Mesenchymal stem cell (in vitro differentiated cells and primary cell): Measurements from ENCODE around the gene PTPN2.
A peak's percentile ranks its signal among the peaks of the same experiment; 100 is the strongest.
"Not testable (repeated sequence)": the region's sequence is repeated elsewhere in the genome, so short reads cannot be mapped to it uniquely, and the experiment has no call there.

Source experiments
- DNase-seq: peaks from one replicate; pipeline ENCODE4 v3.0.0-alpha.2; 2013
- H2AFZ ChIP-seq: one replicate; pipeline ENCODE4 v1.6.1; 2013; ENCODE audit warnings: low read depth, mild to moderate bottlenecking, control low read depth, inconsistent platforms, low read length, moderate library complexity
- H2AK5ac ChIP-seq: 2 replicates; pipeline ENCODE4 v1.6.1; 2013; ENCODE audit warnings: low read length, moderate library complexity, mild to moderate bottlenecking, inconsistent platforms; ENCODE audit not compliant: severe bottlenecking
- H2BK120ac ChIP-seq: one replicate; pipeline ENCODE4 v1.6.1; 2013; ENCODE audit warnings: low read depth, mild to moderate bottlenecking, inconsistent platforms, low read length, moderate library complexity
- H2BK12ac ChIP-seq, 2 experiments: one replicate each; pipeline ENCODE4 v1.6.1; 2013; ENCODE audit warnings: inconsistent platforms in 2 of 2, low read length in 2 of 2, mild to moderate bottlenecking in 2 of 2, moderate library complexity in 2 of 2, control low read depth in 1 of 2
- H2BK15ac ChIP-seq: one replicate; pipeline ENCODE4 v1.6.1; 2013; ENCODE audit warnings: mild to moderate bottlenecking, low read depth, inconsistent platforms; ENCODE audit not compliant: poor library complexity, severe bottlenecking
- H2BK5ac ChIP-seq: 2 replicates; pipeline ENCODE4 v1.6.1; 2013; ENCODE audit warnings: low read depth, mild to moderate bottlenecking, low read length, control low read depth, inconsistent platforms; ENCODE audit not compliant: poor library complexity, severe bottlenecking
- H3K14ac ChIP-seq, 2 experiments: one replicate each; pipeline ENCODE4 v1.6.1; 2013; ENCODE audit warnings: inconsistent platforms in 2 of 2, low read length in 2 of 2, control low read depth in 1 of 2, mild to moderate bottlenecking in 1 of 2, moderate library complexity in 1 of 2
- H3K18ac ChIP-seq, 2 experiments: one replicate each; pipeline ENCODE4 v1.6.1; 2013; ENCODE audit warnings: inconsistent platforms in 2 of 2, low read length in 2 of 2, control low read depth in 1 of 2, low read depth in 1 of 2, mild to moderate bottlenecking in 1 of 2
- H3K23ac ChIP-seq, 2 experiments: one replicate each; pipeline ENCODE4 v1.6.1; 2013; ENCODE audit warnings: inconsistent platforms in 2 of 2, low read length in 2 of 2, mild to moderate bottlenecking in 2 of 2, moderate library complexity in 2 of 2, control low read depth in 1 of 2
- H3K27ac ChIP-seq: 2 replicates; pipeline ENCODE4 v1.5.1; 2013; ENCODE audit warnings: mild to moderate bottlenecking, moderate library complexity, low read length, control low read depth, inconsistent platforms; ENCODE audit not compliant: poor library complexity, severe bottlenecking
- H3K27me3 ChIP-seq, 2 experiments: 2 replicates each; pipeline versions ENCODE4 v1.6.1 to v1.7.0; 2013; ENCODE audit warnings: low read length in 2 of 2, mild to moderate bottlenecking in 2 of 2, moderate library complexity in 2 of 2, control low read depth in 1 of 2, inconsistent platforms in 1 of 2; ENCODE audit not compliant: control insufficient read depth in 1 of 2, insufficient read depth in 1 of 2
- H3K36me3 ChIP-seq, 2 experiments: 2 replicates each; pipeline versions ENCODE4 v1.6.1 to v1.7.0; 2013; ENCODE audit warnings: low read length in 2 of 2, control low read depth in 1 of 2, inconsistent platforms in 1 of 2, low read depth in 1 of 2, mild to moderate bottlenecking in 1 of 2; ENCODE audit not compliant: insufficient read depth in 2 of 2, control insufficient read depth in 1 of 2
- H3K4ac ChIP-seq, 2 experiments: one replicate each; pipeline ENCODE4 v1.6.1; 2013; ENCODE audit warnings: inconsistent platforms in 2 of 2, low read length in 2 of 2, mild to moderate bottlenecking in 2 of 2, moderate library complexity in 2 of 2, control low read depth in 1 of 2, low read depth in 1 of 2
- H3K4me1 ChIP-seq: 2 replicates; pipeline ENCODE4 v1.6.1; 2013; ENCODE audit warnings: low read depth, low read length, control low read depth; ENCODE audit not compliant: control insufficient read depth, insufficient read depth
- H3K4me2 ChIP-seq: 2 replicates; pipeline ENCODE4 v1.6.1; 2013; ENCODE audit warnings: low read length, mild to moderate bottlenecking, inconsistent platforms; ENCODE audit not compliant: poor library complexity, severe bottlenecking
- H3K4me3 ChIP-seq, 2 experiments: 2 replicates each; pipeline versions ENCODE4 v1.5.1 to v1.7.0; 2013; ENCODE audit warnings: low read length in 2 of 2, mild to moderate bottlenecking in 2 of 2, control low read depth in 1 of 2, low read depth in 1 of 2; ENCODE audit not compliant: insufficient read depth in 1 of 2
- H3K79me1 ChIP-seq: replicated peaks from 2 replicates; pipeline ENCODE4 v1.6.1; 2013; ENCODE audit warnings: mild to moderate bottlenecking, control low read depth, low read length, inconsistent platforms; ENCODE audit not compliant: poor library complexity, severe bottlenecking
- H3K9ac ChIP-seq: 2 replicates; pipeline ENCODE4 v1.7.0; 2013; ENCODE audit warnings: mild to moderate bottlenecking, low read length, moderate library complexity
- H3K9me3 ChIP-seq: 2 replicates; pipeline ENCODE4 v1.7.0; 2013; ENCODE audit warnings: mild to moderate bottlenecking, low read length; ENCODE audit not compliant: control insufficient read depth
- H4K8ac ChIP-seq: one replicate; pipeline ENCODE4 v1.6.1; 2013; ENCODE audit warnings: inconsistent platforms, mild to moderate bottlenecking, low read length, moderate library complexity
- H4K91ac ChIP-seq: one replicate; pipeline ENCODE4 v1.6.1; 2013; ENCODE audit warnings: mild to moderate bottlenecking, low read length, inconsistent platforms
- WGBS: methylation state at CpG from one replicate; pipeline ENCODE4 v1.1.7; 2013; ENCODE audit warnings: mixed read lengths; 5-methylcytosine and 5-hydroxymethylcytosine counted together

Gene PTPN2

DNA sequence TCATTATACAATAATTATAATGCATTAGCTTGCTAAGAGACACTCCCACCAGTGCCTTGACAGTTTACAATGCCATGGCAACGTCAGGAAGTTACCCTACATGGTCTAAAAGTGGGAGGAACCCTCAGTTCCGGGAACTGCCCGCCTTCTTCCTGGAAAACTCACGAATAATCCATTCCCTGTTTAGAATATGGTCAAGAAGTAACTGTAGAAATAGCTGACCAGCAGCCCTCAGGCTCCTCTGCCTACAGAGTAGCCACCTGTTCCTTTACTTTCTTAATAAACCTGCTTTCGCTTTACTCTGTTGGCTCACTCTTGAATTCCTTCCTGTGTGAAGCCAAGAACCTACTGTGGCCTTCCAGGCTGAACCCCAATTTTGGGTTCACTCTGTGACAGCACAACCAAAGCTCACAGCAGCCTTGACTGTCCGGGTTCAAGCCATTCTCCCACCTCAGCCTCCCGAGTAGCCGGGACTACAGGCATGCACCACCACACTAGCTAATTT is 20.0 kb upstream of the PTPN2 start:
- Histone ChIP-seq H3K36me3 (no peaks in the 10 kb centered on the region), H2BK15ac (no peak overlapping the region), H3K9me3 (no peaks in the 10 kb centered on the region), H2AK5ac (no peak overlapping the region), H4K91ac (no peak overlapping the region), H3K27me3 (peaks cover 0 to 11% of the 10 kb centered on the region in 2 experiments), H3K4ac (no peak overlapping the region), H3K18ac (no peak overlapping the region), H3K4me2 (no peak overlapping the region), H3K4me3 (no peak overlapping the region), H3K27ac (no peak overlapping the region), H2BK12ac (no peak overlapping the region), H3K4me1 (peaks cover 8% of the 10 kb centered on the region), H2BK5ac (no peak overlapping the region), H3K9ac (no peak overlapping the region), H3K23ac (no peak overlapping the region), H2BK120ac (no peak overlapping the region), H3K14ac (no peak overlapping the region), H2AFZ (no peak overlapping the region), H4K8ac (no peak overlapping the region), H3K79me1 (no peaks in the 10 kb centered on the region)
- WGBS = 71% methylated on average over 5 of the region's 8 CpGs
- DNase-seq = peak; percentile 82

DNA sequence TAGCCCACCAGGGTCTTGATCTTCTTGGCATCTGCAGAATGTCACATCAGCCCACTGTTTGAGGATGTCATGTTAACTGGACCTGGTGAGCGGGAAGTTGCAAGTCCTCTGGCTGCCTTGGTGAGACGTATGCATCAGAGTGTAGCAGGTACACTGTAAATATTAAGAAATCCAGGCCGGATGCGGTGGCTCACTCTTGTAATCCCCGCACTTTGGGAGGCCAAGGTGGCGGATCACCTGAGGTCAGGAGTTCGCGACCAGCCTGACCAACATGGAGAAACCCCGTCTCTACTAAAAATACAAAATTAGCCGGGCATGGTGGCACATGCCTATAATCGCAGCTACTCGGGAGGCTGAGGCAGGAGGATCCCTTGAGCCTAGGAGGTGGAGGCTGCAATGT is 17.2 kb upstream of the PTPN2 start:
- not testable (repeated sequence) for H3K4ac ChIP-seq, H2BK12ac ChIP-seq, H4K91ac ChIP-seq, H3K9ac ChIP-seq, H3K14ac ChIP-seq, H3K23ac ChIP-seq, H2BK15ac ChIP-seq, H4K8ac ChIP-seq, H3K79me1 ChIP-seq, H2BK5ac ChIP-seq, H3K4me1 ChIP-seq, H3K27ac ChIP-seq, H3K4me2 ChIP-seq, H3K4me3 ChIP-seq, H2BK120ac ChIP-seq, H3K36me3 ChIP-seq, H2AFZ ChIP-seq, H3K18ac ChIP-seq, H3K9me3 ChIP-seq, H2AK5ac ChIP-seq, DNase-seq
- 96% methylated on average over 12 of the region's 12 CpGs for WGBS
- H3K27me3 ChIP-seq = peaks cover 0 to 18% of the 10 kb centered on the region in 2 experiments

DNA sequence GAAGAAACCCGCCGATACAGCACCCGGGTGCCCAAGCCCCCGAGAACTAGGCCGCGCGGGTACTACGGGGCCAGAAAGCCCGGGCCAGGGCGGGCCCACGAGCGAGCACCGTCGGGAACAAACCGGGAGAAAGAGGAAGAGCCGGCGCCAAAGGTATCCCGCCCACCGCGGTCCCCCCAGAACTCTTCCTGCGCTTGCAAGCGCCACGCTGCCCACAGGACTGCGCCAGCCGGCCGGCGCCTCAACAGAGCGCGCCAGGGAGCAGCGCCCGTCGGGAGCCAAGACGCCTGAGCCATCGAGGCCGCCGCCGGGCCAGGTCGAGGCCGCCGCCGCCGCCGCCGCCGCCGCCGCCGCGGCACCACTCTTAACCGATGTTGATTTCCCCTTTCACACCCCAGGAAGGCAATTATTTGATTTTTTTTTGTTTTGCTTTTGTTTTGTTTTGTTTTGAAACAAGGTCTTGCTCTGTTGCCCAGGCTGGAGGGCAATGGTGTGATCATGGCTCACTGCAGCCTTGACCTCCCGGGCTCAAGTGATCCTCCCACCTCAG is 12.8 kb upstream of the PTPN2 start:
- not testable (repeated sequence) for H3K4ac ChIP-seq, H4K91ac ChIP-seq, H2BK15ac ChIP-seq, H3K9me3 ChIP-seq, H2AFZ ChIP-seq, H3K9ac ChIP-seq, H2AK5ac ChIP-seq, H3K4me2 ChIP-seq, H3K14ac ChIP-seq, H3K79me1 ChIP-seq, H3K4me1 ChIP-seq, H2BK5ac ChIP-seq, H3K18ac ChIP-seq, H2BK12ac ChIP-seq, H3K27ac ChIP-seq, H2BK120ac ChIP-seq, DNase-seq, H4K8ac ChIP-seq, H3K23ac ChIP-seq, H3K36me3 ChIP-seq, H3K4me3 ChIP-seq
- 94% methylated on average over 23 of the region's 51 CpGs for WGBS
- peaks cover 0 to 15% of the 10 kb centered on the region in 2 experiments for H3K27me3 ChIP-seq

DNA sequence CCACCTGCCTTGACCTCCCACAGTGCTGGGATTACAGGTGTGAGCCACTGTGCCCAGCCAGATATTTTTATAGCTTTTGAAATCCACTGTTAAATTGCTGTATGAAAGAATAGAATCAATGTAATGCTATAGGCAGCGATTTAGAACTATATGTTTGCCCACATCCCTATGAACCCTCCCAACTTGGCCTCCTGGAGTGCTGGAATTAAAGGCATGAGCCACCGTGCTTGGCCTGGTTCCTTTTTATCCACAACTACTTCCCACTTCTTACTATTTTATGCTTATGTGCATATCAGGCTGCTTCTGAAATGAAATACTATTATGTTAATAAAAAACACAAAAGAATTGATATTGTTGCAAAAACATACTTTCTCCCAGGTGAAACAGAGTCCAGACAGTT is 11.6 kb upstream of the PTPN2 start:
- Histone ChIP-seq H3K4me3 (no peak overlapping the region), H4K8ac (no peak overlapping the region), H2BK12ac (no peak overlapping the region), H3K27ac (no peak overlapping the region), H3K4ac (no peak overlapping the region), H2AK5ac (no peak overlapping the region), H3K9ac (no peak overlapping the region), H3K23ac (no peak overlapping the region), H3K79me1 (no peaks in the 10 kb centered on the region), H3K14ac (no peak overlapping the region), H3K18ac (no peak overlapping the region), H3K9me3 (no peaks in the 10 kb centered on the region), H3K4me2 (no peak overlapping the region), H2BK15ac (no peak overlapping the region), H2BK5ac (no peak overlapping the region), H3K4me1 (peaks cover 3% of the 10 kb centered on the region), H2BK120ac (no peak overlapping the region), H3K27me3 (peaks cover 0 to 15% of the 10 kb centered on the region in 2 experiments), H2AFZ (no peak overlapping the region), H3K36me3 (no peaks in the 10 kb centered on the region), H4K91ac (no peak overlapping the region)
- WGBS = 64% methylated on average over 2 of the region's 2 CpGs
- DNase-seq = no peak
